ENCODE results near the gene CYTH2. TPM values are rescaled to one million over a fixed set of nuclear protein-coding genes. Genes with fewer than 3 reads are reported as not detected.

The CYTH2 gene
- total RNA-seq, 1 donor from 2014 or later: 36.6 TPM

- Histone ChIP-seq H3K27me3 (ENCODE audit: control insufficient read depth, insufficient read depth, low read length) (peaks cover 5% of the 10 kb centered on the region), H3K36me3 (ENCODE audit: control insufficient read depth, insufficient read depth, low read length) (no peaks in the 10 kb centered on the region), H3K4me3 (ENCODE audit: low read depth, low read length) (no peak overlapping the region)
- no peak for TF ChIP-seq CTCF (IDR thresholded peaks at IDR 0.05; ENCODE audit: insufficient read depth, low read length, severe bottlenecking)
- FAIRE-seq (no peak), DNase-seq (ENCODE audit: low read depth) (no peak)
Observed at GRCh38 chr19:48495396-48495795, 26.2 kb downstream of the CYTH2 start.

- no peak for FAIRE-seq
- no peak for TF ChIP-seq CTCF (IDR thresholded peaks at IDR 0.05; ENCODE audit: insufficient read depth, low read length, severe bottlenecking)
- Histone ChIP-seq H3K27me3 (ENCODE audit: control insufficient read depth, insufficient read depth, low read length) (peaks cover 5% of the 10 kb centered on the region), H3K4me3 (ENCODE audit: low read depth, low read length) (peak overlapping the region; percentile 10), H3K36me3 (ENCODE audit: control insufficient read depth, insufficient read depth, low read length) (no peaks in the 10 kb centered on the region)
- DNase-seq (ENCODE audit: low read depth): no peak
Observed at GRCh38 chr19:48496959-48497727, 28.0 kb downstream of the CYTH2 start.

- H3K36me3 ChIP-seq (ENCODE audit: control insufficient read depth, insufficient read depth, low read length): no peaks in the 10 kb centered on the region
- DNase-seq (ENCODE audit: low read depth): no peak
- peaks cover 5% of the 10 kb centered on the region for H3K27me3 ChIP-seq (ENCODE audit: control insufficient read depth, insufficient read depth, low read length)
- peak overlapping the region; percentile 10 for H3K4me3 ChIP-seq (ENCODE audit: low read depth, low read length)
- no peak for FAIRE-seq
- TF ChIP-seq CTCF (IDR thresholded peaks at IDR 0.05; ENCODE audit: insufficient read depth, low read length, severe bottlenecking): no peak
Observed at GRCh38 chr19:48497728-48498594, 28.8 kb downstream of the CYTH2 start.

- H3K27me3 ChIP-seq (ENCODE audit: control insufficient read depth, insufficient read depth, low read length): peaks cover 5% of the 10 kb centered on the region
- TF ChIP-seq CTCF (IDR thresholded peaks at IDR 0.05; ENCODE audit: insufficient read depth, low read length, severe bottlenecking): no peak
- no peaks in the 10 kb centered on the region for H3K36me3 ChIP-seq (ENCODE audit: control insufficient read depth, insufficient read depth, low read length)
- H3K4me3 ChIP-seq (ENCODE audit: low read depth, low read length): no peak overlapping the region
- DNase-seq (ENCODE audit: low read depth): no peak
- FAIRE-seq: no peak
Observed at GRCh38 chr19:48498595-48499311, 29.6 kb downstream of the CYTH2 start.

GRCh38 chr19:48499316-48500090 lies 30.3 kb downstream of the CYTH2 start:
- Histone ChIP-seq H3K4me3 (ENCODE audit: low read depth, low read length) (no peak overlapping the region), H3K36me3 (ENCODE audit: control insufficient read depth, insufficient read depth, low read length) (no peaks in the 10 kb centered on the region), H3K27me3 (ENCODE audit: control insufficient read depth, insufficient read depth, low read length) (peaks cover 5% of the 10 kb centered on the region)
- FAIRE-seq (no peak), DNase-seq (ENCODE audit: low read depth) (no peak)
- no peak for TF ChIP-seq CTCF (IDR thresholded peaks at IDR 0.05; ENCODE audit: insufficient read depth, low read length, severe bottlenecking)

Data from bronchial epithelial cell (primary cell).